IMR-90 (cell line): Measurements from ENCODE around the gene RNF144A. TPM values are rescaled to one million over a fixed set of nuclear protein-coding genes. Genes with fewer than 3 reads are reported as not detected.

Source experiments
- ATAC-seq: fragments of 200-7000 bp; cut with Tn5 transposase; 2 replicates; pipeline ENCODE4 v1.9.1; 2020; ENCODE audit warnings: low read depth, mild to moderate bottlenecking, moderate library complexity
- BruUV-seq: library from RNA; stranded (reverse); fragments of 400-500 nt; replicated peaks from 2 replicates; lab custom pipeline; 2021; lab: Mats Ljungman, UMichigan
- CTCF ChIA-PET: fragments of 300-600 bp; formaldehyde crosslinking; extraction: SDS; loops from one replicate; lab custom pipeline; 2021; ENCODE audit warnings: antibody characterized with exemption; lab: Yijun Ruan, JAX
- POLR2A ChIA-PET: fragments of 300-600 bp; sonication (Branson Sonifier 250); formaldehyde crosslinking; loops from one replicate; lab custom pipeline; 2022; ENCODE audit warnings: antibody characterized with exemption; ENCODE audit not compliant: unreplicated experiment; lab: Charles Lee
- DNase-seq: peaks from one replicate; pipeline ENCODE4 v3.0.0; 2013
- H2AFZ ChIP-seq: replicated peaks from 2 replicates; pipeline ENCODE3; 2013; ENCODE audit warnings: low read length, mild to moderate bottlenecking; ENCODE audit not compliant: poor library complexity
- H2AK5ac ChIP-seq: 2 replicates; pipeline ENCODE4 v1.6.1; 2013; ENCODE audit warnings: low read depth, low read length, inconsistent platforms
- H2AK9ac ChIP-seq: replicated peaks from 2 replicates; pipeline ENCODE3; 2013; ENCODE audit warnings: mild to moderate bottlenecking, low read depth, low read length, moderate library complexity; ENCODE audit not compliant: poor library complexity
- H2BK120ac ChIP-seq: 2 replicates; pipeline ENCODE4 v1.6.1; 2013; ENCODE audit warnings: low read depth, low read length, inconsistent platforms
- H2BK15ac ChIP-seq: 3 replicates; pipeline ENCODE4 v1.6.1; 2013; ENCODE audit warnings: low read depth, low read length, inconsistent platforms
- H2BK20ac ChIP-seq: 2 replicates; pipeline ENCODE4 v1.6.1; 2013; ENCODE audit warnings: low read depth, mild to moderate bottlenecking, inconsistent platforms, low read length, moderate library complexity
- H2BK5ac ChIP-seq: 2 replicates; pipeline ENCODE4 v1.6.1; 2013; ENCODE audit warnings: mild to moderate bottlenecking, low read depth, low read length, inconsistent platforms; ENCODE audit not compliant: poor library complexity, severe bottlenecking
- H3K14ac ChIP-seq: replicated peaks from 2 replicates; pipeline ENCODE4 v1.6.1; 2013; ENCODE audit warnings: low read depth, low read length, inconsistent platforms
- H3K18ac ChIP-seq: 2 replicates; pipeline ENCODE4 v1.6.1; 2013; ENCODE audit warnings: low read depth, low read length, control low read depth
- H3K23ac ChIP-seq: 2 replicates; pipeline ENCODE4 v1.6.1; 2013; ENCODE audit warnings: low read depth, low read length, inconsistent platforms
- H3K27ac ChIP-seq: 2 replicates; pipeline ENCODE4 v1.5.1; 2013; ENCODE audit warnings: mild to moderate bottlenecking, control low read depth, low read length; ENCODE audit not compliant: insufficient read depth
- H3K27me3 ChIP-seq: 2 replicates; pipeline ENCODE4 v1.6.1; 2013; ENCODE audit warnings: low read length; ENCODE audit not compliant: control insufficient read depth, insufficient read depth
- H3K36me3 ChIP-seq: 2 replicates; pipeline ENCODE4 v1.6.1; 2013; ENCODE audit warnings: low read length, mixed read lengths; ENCODE audit not compliant: control insufficient read depth, insufficient read depth
- H3K4ac ChIP-seq: 2 replicates; pipeline ENCODE4 v1.6.1; 2013; ENCODE audit warnings: low read depth, low read length, inconsistent platforms
- H3K4me1 ChIP-seq: 2 replicates; pipeline ENCODE4 v1.6.1; 2013; ENCODE audit warnings: low read length, mixed read lengths; ENCODE audit not compliant: control insufficient read depth, insufficient read depth
- H3K4me2 ChIP-seq: 2 replicates; pipeline ENCODE4 v1.6.1; 2013; ENCODE audit warnings: low read depth, mild to moderate bottlenecking, control low read depth, low read length, moderate library complexity
- H3K4me3 ChIP-seq: 2 replicates; pipeline ENCODE4 v1.5.1; 2013; ENCODE audit warnings: low read depth, mild to moderate bottlenecking, control low read depth, low read length, moderate library complexity; ENCODE audit not compliant: insufficient read depth
- H3K56ac ChIP-seq: 2 replicates; pipeline ENCODE4 v1.6.1; 2013; ENCODE audit warnings: low read length, inconsistent platforms; ENCODE audit not compliant: insufficient read depth; ENCODE audit errors: extremely low read depth
- H3K79me1 ChIP-seq, 2 experiments: 2 replicates each; pipeline ENCODE4 v1.6.1; 2013; ENCODE audit warnings: low read length in 2 of 2, inconsistent platforms in 1 of 2, low read depth in 1 of 2
- H3K9ac ChIP-seq: 2 replicates; pipeline ENCODE4 v1.6.1; 2013; ENCODE audit warnings: low read depth, low read length, control low read depth
- H3K9me1 ChIP-seq: 2 replicates; pipeline ENCODE4 v1.6.1; 2013; ENCODE audit warnings: low read length, inconsistent platforms; ENCODE audit not compliant: insufficient read depth
- H3K9me3 ChIP-seq: 2 replicates; pipeline ENCODE4 v1.6.1; 2013; ENCODE audit warnings: low read length; ENCODE audit not compliant: control insufficient read depth, insufficient read depth
- H4K20me1 ChIP-seq: 2 replicates; pipeline ENCODE4 v1.6.1; 2013; ENCODE audit warnings: low read length, inconsistent platforms; ENCODE audit not compliant: insufficient read depth
- H4K5ac ChIP-seq: 2 replicates; pipeline ENCODE4 v1.6.1; 2013; ENCODE audit warnings: mild to moderate bottlenecking, low read depth, low read length, control low read depth
- H4K8ac ChIP-seq, 2 experiments: 2 replicates each; pipeline ENCODE4 v1.6.1; 2013; ENCODE audit warnings: low read depth in 2 of 2, low read length in 2 of 2, control low read depth in 1 of 2, inconsistent platforms in 1 of 2
- H4K91ac ChIP-seq: 2 replicates; pipeline ENCODE4 v1.6.1; 2013; ENCODE audit warnings: low read depth, low read length, inconsistent platforms; ENCODE audit not compliant: insufficient read depth
- BHLHE40 ChIP-seq: fragments of 150-350 bp; IDR thresholded peaks from 2 replicates; pipeline ENCODE4 v1.6.1; 2016; ENCODE audit warnings: mild to moderate bottlenecking, low read depth, low read length
- CEBPB ChIP-seq: IDR thresholded peaks from 2 replicates; pipeline ENCODE4 v1.6.1; 2012; ENCODE audit warnings: low read depth, low read length, improper control_type of control experiment
- CHD1 ChIP-seq: IDR thresholded peaks from 2 replicates; pipeline ENCODE4 v1.6.1; 2012; ENCODE audit warnings: low read depth, low read length, improper control_type of control experiment
- CTCF ChIP-seq: conservative IDR thresholded peaks from 2 replicates; pipeline ENCODE4 v1.5.1; 2012; ENCODE audit warnings: mild to moderate bottlenecking, low read depth, low read length, improper control_type of control experiment
- ELK1 ChIP-seq: fragments of 150-350 bp; IDR thresholded peaks from 2 replicates; pipeline ENCODE4 v1.6.1; 2016; ENCODE audit warnings: low read depth, mild to moderate bottlenecking, low read length, moderate library complexity, borderline replicate concordance
- FOS ChIP-seq: fragments of 150-350 bp; IDR thresholded peaks from 2 replicates; pipeline ENCODE4 v1.6.1; 2016; ENCODE audit warnings: low read depth, low read length
- MAFK ChIP-seq: IDR thresholded peaks from 2 replicates; pipeline ENCODE4 v1.6.1; 2012; ENCODE audit warnings: low read depth, low read length, improper control_type of control experiment
- MAZ ChIP-seq: IDR thresholded peaks from 2 replicates; pipeline ENCODE4 v1.6.1; 2012; ENCODE audit warnings: low read depth, mild to moderate bottlenecking, low read length, improper control_type of control experiment, moderate library complexity, borderline replicate concordance
- MXI1 ChIP-seq: IDR thresholded peaks from 2 replicates; pipeline ENCODE4 v1.6.1; 2012; ENCODE audit warnings: low read depth, mild to moderate bottlenecking, low read length, moderate library complexity, borderline replicate concordance
- NFE2L2 ChIP-seq: fragments of 150-350 bp; IDR thresholded peaks from 2 replicates; pipeline ENCODE4 v1.6.1; 2016; ENCODE audit warnings: low read depth, mild to moderate bottlenecking, low read length
- POLR2A ChIP-seq: IDR thresholded peaks from 2 replicates; pipeline ENCODE4 v1.6.1; 2012; ENCODE audit warnings: mild to moderate bottlenecking, low read depth, low read length
- RAD21 ChIP-seq: IDR thresholded peaks from 2 replicates; pipeline ENCODE4 v1.6.1; 2012; ENCODE audit warnings: low read length, improper control_type of control experiment
- RCOR1 ChIP-seq: IDR thresholded peaks from 2 replicates; pipeline ENCODE4 v1.6.1; 2012; ENCODE audit warnings: mild to moderate bottlenecking, low read length, improper control_type of control experiment; ENCODE audit not compliant: insufficient replicate concordance
- RFX5 ChIP-seq: IDR thresholded peaks from 2 replicates; pipeline ENCODE4 v1.8.0; 2012; ENCODE audit warnings: low read depth, mild to moderate bottlenecking, low read length, moderate library complexity
- SMC3 ChIP-seq: fragments of 150-350 bp; IDR thresholded peaks from 2 replicates; pipeline ENCODE4 v1.6.1; 2016; ENCODE audit warnings: low read depth, mild to moderate bottlenecking, antibody characterized with exemption, low read length, moderate library complexity
- USF2 ChIP-seq: fragments of 150-350 bp; IDR thresholded peaks from 2 replicates; pipeline ENCODE4 v1.6.1; 2017; ENCODE audit warnings: mild to moderate bottlenecking, antibody characterized with exemption, low read length, low read depth
- WGBS, 2 experiments: methylation state at CpG; one replicate each; pipeline versions ENCODE4 v1.1.5 to v1.1.7; 2013; ENCODE audit warnings: missing lambda C conversion rate in 2 of 2; ENCODE audit not compliant: insufficient read length in 1 of 2; ENCODE audit errors: extremely low coverage in 2 of 2; 5-methylcytosine and 5-hydroxymethylcytosine counted together
- dilution Hi-C: fragments of 300-500 bp; cut with HindIII; formaldehyde crosslinking; loops from one replicate; pipeline ENCODE4 v1.14.3; 2018; ENCODE audit warnings: low sequenced_read_pairs; ENCODE audit not compliant: unreplicated experiment
- in situ Hi-C: fragments of 300-500 bp; cut with MboI; formaldehyde crosslinking; loops from 3 replicates; pipeline ENCODE4 v1.14.3; 2019; ENCODE audit warnings: low sequenced_read_pairs, inconsistent platforms, mixed read lengths
- intact Hi-C: fragments of 100-400 bp; cut with micrococcal nuclease; formaldehyde crosslinking; loops from 2 replicates; pipeline ENCODE4 v1.10.0; 2022
- polyA plus RNA-seq, 3 experiments: library from polyadenylated mRNA; depleted of rRNA; stranded (reverse); fragments of >200 nt; gene quantifications; 2 replicates each; pipeline ENCODE4 v1.2.3, GENCODE V29; 2012; ENCODE audit warnings: low replicate concordance in 1 of 3
- total RNA-seq: library from RNA; depleted of rRNA; stranded (reverse); fragments of >200 nt; gene quantifications from 2 replicates; pipeline ENCODE4 v1.2.3, GENCODE V29; 2012

The RNF144A gene
- total and polyA plus RNA-seq, 2 of the 4 experiments (the other 2 are of a cell fraction), result 0.18 to 0.26 TPM

GRCh38 chr2:6993229-6993640, 76.0 kb downstream of the RNF144A start:
- Histone ChIP-seq H3K14ac (no peak overlapping the region), H3K79me1 (no peaks in the 10 kb centered on the region), H2BK15ac (no peak overlapping the region), H2AK9ac (no peak overlapping the region), H3K56ac (no peak overlapping the region), H3K9me1 (no peaks in the 10 kb centered on the region), H3K36me3 (no peaks in the 10 kb centered on the region), H4K20me1 (no peaks in the 10 kb centered on the region), H3K4me3 (no peak overlapping the region), H2BK120ac (no peak overlapping the region), H4K91ac (no peak overlapping the region), H3K4me2 (no peak overlapping the region), H3K4me1 (no peaks in the 10 kb centered on the region), H2BK20ac (no peak overlapping the region), H2AFZ (no peak overlapping the region), H3K27ac (no peak overlapping the region), H3K27me3 (no peaks in the 10 kb centered on the region), H2BK5ac (no peak overlapping the region), H3K4ac (no peak overlapping the region), H3K9ac (no peak overlapping the region), H4K8ac (no peak overlapping the region), H3K18ac (no peak overlapping the region), H3K23ac (no peak overlapping the region), H3K9me3 (no peaks in the 10 kb centered on the region), H4K5ac (no peak overlapping the region), H2AK5ac (no peak overlapping the region)
- intact Hi-C loops (no loop called here), in situ Hi-C loops (no loop called here), dilution Hi-C loops (no loop called here)
- no peak for ATAC-seq
- WGBS, 2 experiments, result 29% methylated on average over 2 of the region's 7 CpGs; no CpG with 5 or more reads in 1 of the 2 experiments
- DNase-seq, result no peak
- BruUV-seq, result no TSS peak
- POLR2A ChIA-PET, result no interaction called here
- CTCF ChIA-PET, result no interaction called here
- TF ChIP-seq POLR2A, result no peak
- TF ChIP-seq FOS, result no peak
- TF ChIP-seq MAFK, result no peak
- no peak for TF ChIP-seq CTCF
- TF ChIP-seq ELK1, result no peak
- no peak for TF ChIP-seq BHLHE40
- no peak for TF ChIP-seq CHD1
- no peak for TF ChIP-seq SMC3
- no peak for TF ChIP-seq MAZ
- no peak for TF ChIP-seq RCOR1
- no peak for TF ChIP-seq USF2
- TF ChIP-seq NFE2L2, result no peak
- TF ChIP-seq CEBPB, result no peak
- TF ChIP-seq RAD21, result no peak
- no peak for TF ChIP-seq RFX5
- TF ChIP-seq MXI1, result no peak
